Cardiac muscle cell (in vitro differentiated cells and primary cell): ENCODE results near the gene GAB2. TPM values are rescaled to one million over a fixed set of nuclear protein-coding genes. Genes with fewer than 3 reads are reported as not detected.

Experiments
- DNase-seq, 2 donors: peaks; one replicate each; pipeline versions ENCODE4 v3.0.0 to v3.0.0-alpha.2; 2010 to 2017; ENCODE audit warnings: low read depth in 1 of 2, low spot score in 1 of 2
- H3K27ac ChIP-seq: fragments of 200-600 bp; sonication (generic); 2 replicates; pipeline ENCODE4 v1.5.1; 2016
- H3K27me3 ChIP-seq: fragments of 200-600 bp; sonication (generic); 2 replicates; pipeline ENCODE4 v1.6.0; 2016; ENCODE audit warnings: control low read depth
- H3K36me3 ChIP-seq: fragments of 200-600 bp; sonication (generic); 2 replicates; pipeline ENCODE4 v1.5.1; 2016; ENCODE audit warnings: control low read depth
- H3K4me1 ChIP-seq: fragments of 200-600 bp; sonication (generic); 2 replicates; pipeline ENCODE4 v1.8.1; 2017; ENCODE audit warnings: low read depth, mild to moderate bottlenecking, mixed run types
- H3K4me3 ChIP-seq: fragments of 200-600 bp; sonication (generic); 2 replicates; pipeline ENCODE4 v1.5.1; 2016; ENCODE audit warnings: mild to moderate bottlenecking
- H3K9me3 ChIP-seq: fragments of 200-600 bp; sonication (generic); 2 replicates; pipeline ENCODE4 v1.5.1; 2017; ENCODE audit warnings: low read depth, mild to moderate bottlenecking, control low read depth
- polyA plus RNA-seq: library from polyadenylated mRNA; unstranded; fragments of >200 nt; fragmentation: Nextera tagmentation; extraction: Ambion mirVana; gene quantifications from 2 replicates; pipeline ENCODE4 v1.2.1, GENCODE V29; 2016
- total RNA-seq: library from RNA; depleted of rRNA; stranded (reverse); fragments of >200 nt; gene quantifications from 2 replicates; pipeline ENCODE4 v1.2.3, GENCODE V29; 2016
- TF ChIP-seq, protein P1 (sequence below): IDR thresholded peaks from 2 replicates; pipeline ENCODE4 v1.5.1; 2012; ENCODE audit warnings: low read depth, mild to moderate bottlenecking, low read length

Gene GAB2
- total and polyA plus RNA-seq, 2 experiments from 2014 or later = 5.3 to 18.0 TPM

DNA sequence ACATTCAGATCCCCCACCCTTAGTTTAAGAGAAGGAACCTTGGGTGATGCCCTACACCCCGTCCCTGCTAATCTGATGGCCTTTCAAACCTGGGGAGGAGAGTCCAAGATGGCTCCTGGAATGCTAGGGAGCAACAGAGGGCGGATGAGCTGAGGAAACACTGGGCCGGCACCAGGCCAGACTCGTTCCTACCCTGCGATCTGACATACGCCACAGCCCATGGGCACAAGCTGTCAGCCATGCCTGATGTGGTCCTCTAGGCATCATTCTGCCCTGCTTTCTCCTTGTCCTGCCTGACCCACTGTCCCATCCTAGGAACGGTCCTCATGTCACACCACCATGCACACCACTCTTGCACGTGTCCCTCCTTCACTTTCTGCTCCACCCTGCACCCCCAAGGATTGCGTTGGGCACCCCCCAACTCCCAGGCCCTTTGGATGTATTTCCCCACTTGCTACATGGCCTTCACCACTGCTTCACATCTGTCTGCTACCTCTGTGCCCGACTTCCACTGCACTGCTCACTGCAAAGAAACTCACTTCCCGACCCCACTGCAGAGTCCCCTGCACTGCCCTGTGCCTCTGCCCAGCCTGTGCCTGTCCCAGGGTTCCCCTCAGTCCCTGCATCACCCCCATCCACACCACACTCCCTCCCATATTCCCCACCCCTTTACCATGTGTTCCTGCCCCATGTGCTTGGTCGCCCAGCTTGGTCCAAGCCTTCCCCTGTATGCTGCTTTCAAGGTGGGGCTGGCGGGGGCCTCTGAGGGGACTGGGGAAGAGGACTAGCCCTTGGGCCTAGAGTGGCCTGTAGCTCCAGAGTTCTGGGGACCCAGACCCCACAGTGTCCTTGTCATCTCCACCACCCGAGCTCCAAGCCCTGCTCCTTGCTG lies 199.7 kb downstream of the GAB2 start:
- Histone ChIP-seq H3K36me3 (peaks cover 25% of the 10 kb centered on the region), H3K27me3 (no peaks in the 10 kb centered on the region), H3K4me3 (no peak overlapping the region), H3K4me1 (peaks cover 7% of the 10 kb centered on the region), H3K9me3 (no peaks in the 10 kb centered on the region), H3K27ac (no peak overlapping the region)
- no peak for DNase-seq
- TF ChIP-seq, protein P1, sequence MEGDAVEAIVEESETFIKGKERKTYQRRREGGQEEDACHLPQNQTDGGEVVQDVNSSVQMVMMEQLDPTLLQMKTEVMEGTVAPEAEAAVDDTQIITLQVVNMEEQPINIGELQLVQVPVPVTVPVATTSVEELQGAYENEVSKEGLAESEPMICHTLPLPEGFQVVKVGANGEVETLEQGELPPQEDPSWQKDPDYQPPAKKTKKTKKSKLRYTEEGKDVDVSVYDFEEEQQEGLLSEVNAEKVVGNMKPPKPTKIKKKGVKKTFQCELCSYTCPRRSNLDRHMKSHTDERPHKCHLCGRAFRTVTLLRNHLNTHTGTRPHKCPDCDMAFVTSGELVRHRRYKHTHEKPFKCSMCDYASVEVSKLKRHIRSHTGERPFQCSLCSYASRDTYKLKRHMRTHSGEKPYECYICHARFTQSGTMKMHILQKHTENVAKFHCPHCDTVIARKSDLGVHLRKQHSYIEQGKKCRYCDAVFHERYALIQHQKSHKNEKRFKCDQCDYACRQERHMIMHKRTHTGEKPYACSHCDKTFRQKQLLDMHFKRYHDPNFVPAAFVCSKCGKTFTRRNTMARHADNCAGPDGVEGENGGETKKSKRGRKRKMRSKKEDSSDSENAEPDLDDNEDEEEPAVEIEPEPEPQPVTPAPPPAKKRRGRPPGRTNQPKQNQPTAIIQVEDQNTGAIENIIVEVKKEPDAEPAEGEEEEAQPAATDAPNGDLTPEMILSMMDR = no peak

DNA sequence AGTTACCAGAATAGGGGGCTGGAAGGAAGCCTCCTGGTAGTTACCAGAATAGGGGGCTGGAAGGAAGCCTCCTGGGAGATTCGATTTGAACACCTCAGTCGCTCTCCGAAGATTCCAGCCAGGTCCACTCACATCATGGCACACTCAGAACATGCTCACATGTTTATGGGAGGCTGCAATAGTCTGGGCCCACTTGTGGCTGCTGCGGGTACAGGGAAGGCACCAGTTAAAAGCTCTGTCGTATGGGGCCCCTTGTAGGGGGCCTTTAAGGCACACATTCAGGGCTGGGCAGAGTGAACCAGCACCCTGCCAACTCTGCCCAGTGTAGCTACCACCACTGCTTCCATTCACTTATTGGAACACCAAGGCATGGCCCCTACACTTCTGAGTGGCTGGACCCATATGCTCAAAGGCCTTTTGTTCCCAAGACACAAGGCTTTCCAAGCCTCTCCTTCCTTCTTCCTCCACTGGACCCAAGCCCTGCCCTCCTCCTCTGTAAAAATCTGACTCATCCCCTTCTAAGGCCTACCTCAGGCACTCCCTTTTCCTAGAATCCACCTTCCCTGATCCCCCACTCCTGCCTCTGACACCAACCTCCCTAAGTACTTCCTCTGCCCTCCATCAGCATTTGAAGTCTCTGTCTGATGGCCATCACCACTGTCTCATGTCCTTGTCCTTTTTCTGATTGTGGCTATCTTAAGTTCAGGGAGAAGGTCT lies 200.9 kb downstream of the GAB2 start:
- TF ChIP-seq, protein P1 = no peak
- peaks cover 23% of the 10 kb centered on the region for H3K36me3 ChIP-seq
- H3K27me3 ChIP-seq = no peaks in the 10 kb centered on the region
- no peak for DNase-seq
- no peaks in the 10 kb centered on the region for H3K9me3 ChIP-seq
- H3K4me1 ChIP-seq = peaks cover 15% of the 10 kb centered on the region
- H3K27ac ChIP-seq = no peak overlapping the region
- no peak overlapping the region for H3K4me3 ChIP-seq

DNA sequence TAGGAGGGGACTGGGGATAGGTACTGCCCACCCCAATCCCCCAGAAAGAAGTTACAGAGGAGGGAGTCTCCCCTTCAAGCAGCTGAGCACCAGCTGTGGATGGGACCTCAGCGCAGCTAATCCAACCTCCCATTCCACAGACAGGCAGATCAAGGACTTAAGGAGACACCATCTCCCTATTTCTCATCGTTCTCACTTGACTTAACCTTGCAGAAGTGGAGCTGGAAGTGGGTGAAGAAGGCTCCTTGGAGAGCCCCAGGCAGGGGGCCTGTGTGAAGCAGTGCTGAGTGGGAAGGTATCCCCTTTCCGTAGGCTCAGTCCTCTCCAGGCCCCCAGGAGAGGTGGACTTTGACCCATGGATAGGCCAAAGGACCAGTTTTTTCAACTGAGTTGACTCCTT lies 201.6 kb downstream of the GAB2 start:
- Histone ChIP-seq H3K36me3 (peaks cover 17% of the 10 kb centered on the region), H3K27me3 (no peaks in the 10 kb centered on the region), H3K4me3 (no peak overlapping the region), H3K4me1 (peaks cover 15% of the 10 kb centered on the region), H3K27ac (no peak overlapping the region), H3K9me3 (no peaks in the 10 kb centered on the region)
- DNase-seq = no peak
- TF ChIP-seq, protein P1 = no peak

DNA sequence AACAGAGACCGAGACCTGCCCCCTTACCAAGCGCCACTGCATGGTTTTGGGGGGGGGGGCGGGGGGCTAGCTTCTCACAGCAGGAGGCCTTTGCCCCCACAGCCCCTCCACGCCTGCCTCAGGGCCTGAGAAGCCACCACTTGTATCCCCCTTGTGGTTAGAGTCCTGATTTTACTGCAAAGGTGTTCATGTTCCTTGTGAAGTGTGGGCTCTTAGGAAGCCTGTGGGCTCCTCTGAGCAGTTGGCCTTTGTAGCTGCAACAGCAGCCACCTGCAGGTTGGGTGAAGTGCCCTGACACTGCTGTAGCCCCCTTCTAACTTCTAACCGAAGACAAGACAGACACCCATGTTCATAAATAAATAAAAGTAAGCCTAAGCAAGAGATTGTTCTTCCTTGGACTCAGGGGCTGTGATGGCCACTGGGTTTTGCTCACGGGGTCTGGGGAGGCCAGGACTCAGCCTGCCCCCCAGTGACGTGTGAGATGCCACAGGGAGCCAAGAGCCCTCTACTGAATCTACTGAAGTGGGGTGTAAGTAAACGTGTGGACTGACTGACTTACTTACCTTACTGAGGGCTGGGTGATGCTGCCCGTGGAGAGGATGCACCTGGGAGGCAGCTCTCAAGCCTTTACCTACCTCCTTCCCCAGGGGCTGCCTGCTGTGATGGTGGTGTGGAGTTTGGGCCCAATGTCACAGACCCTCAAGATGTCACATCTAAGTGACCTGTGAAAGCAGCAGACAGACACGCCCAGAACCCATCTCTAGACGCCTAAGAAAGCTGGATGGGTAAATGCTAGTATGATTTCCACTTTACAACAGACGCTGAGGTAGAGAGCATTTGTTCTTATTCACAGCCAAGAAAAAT lies 203.1 kb downstream of the GAB2 start:
- Histone ChIP-seq H3K4me1 (peaks cover 15% of the 10 kb centered on the region), H3K9me3 (no peaks in the 10 kb centered on the region), H3K27ac (no peak overlapping the region), H3K36me3 (peaks cover 19% of the 10 kb centered on the region), H3K4me3 (no peak overlapping the region), H3K27me3 (no peaks in the 10 kb centered on the region)
- TF ChIP-seq, protein P1 = no peak
- no peak for DNase-seq
